Fibroblast of the aortic adventitia (primary cell): Measurements from ENCODE around the gene ADAMTSL1. TPM values are rescaled to one million over a fixed set of nuclear protein-coding genes. Genes with fewer than 3 reads are reported as not detected.
A peak's percentile ranks its signal among the peaks of the same experiment; 100 is the strongest.

ENCODE experiments used
- DNase-seq: peaks from one replicate; pipeline ENCODE4 v3.0.0-alpha.2; 2010; ENCODE audit warnings: low read depth
- H3K4me3 ChIP-seq: 2 replicates; pipeline ENCODE4 v1.5.1; 2011; ENCODE audit warnings: low read depth, mild to moderate bottlenecking, control low read depth, low read length, moderate library complexity
- total RNA-seq: library from RNA; depleted of rRNA; stranded (reverse); fragments of >200 nt; gene quantifications from 2 replicates; pipeline ENCODE4 v1.2.3, GENCODE V29; 2012; ENCODE audit warnings: low replicate concordance
- TF ChIP-seq, protein P1 (sequence below): IDR thresholded peaks from 2 replicates; pipeline ENCODE4 v1.5.1; 2011; ENCODE audit warnings: mild to moderate bottlenecking, low read length, control low read depth, inconsistent platforms; ENCODE audit not compliant: insufficient read depth

Gene ADAMTSL1
- total RNA-seq, 1 donor = 179 TPM

DNA sequence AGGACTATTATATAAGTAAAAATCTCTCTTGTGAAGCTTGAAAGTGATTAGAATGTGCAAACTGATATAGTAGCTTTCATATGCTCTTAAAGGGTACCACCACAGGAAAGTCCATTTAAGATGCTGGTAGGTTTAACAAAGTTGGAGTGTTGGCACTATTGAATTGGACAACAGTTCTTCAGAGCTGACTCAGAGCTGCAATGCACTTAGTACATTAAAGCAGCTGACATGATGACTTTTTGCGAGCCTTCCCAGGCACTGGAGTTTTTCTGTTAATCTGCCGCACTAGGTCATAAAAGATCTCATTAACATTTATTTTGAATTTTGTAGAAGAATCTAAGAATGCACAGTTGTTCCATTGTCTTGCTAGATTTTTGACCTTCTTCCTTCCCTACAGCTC lies 243.8 kb downstream of the ADAMTSL1 start:
- DNase-seq = peak; percentile 37
- H3K4me3 ChIP-seq = no peak overlapping the region

DNA sequence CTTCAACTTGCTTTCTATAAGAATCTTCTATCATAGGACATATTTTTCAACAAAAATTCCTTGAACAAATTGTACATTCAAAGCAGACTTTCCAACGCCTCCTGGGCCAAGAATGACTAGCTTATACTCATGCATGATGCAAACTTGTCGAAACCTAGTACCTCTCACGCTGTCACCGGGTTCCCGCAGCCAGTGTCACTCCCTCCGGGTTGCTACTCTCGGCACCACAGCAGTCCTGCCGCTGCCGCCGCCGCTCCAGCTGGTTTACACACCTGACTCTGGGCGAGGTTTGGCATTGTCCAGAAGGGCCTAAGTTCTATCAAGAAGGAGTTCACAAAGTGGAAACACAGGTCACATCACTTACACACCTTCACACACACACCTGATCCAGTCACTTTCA lies 244.4 kb downstream of the ADAMTSL1 start:
- TF ChIP-seq, protein P1, sequence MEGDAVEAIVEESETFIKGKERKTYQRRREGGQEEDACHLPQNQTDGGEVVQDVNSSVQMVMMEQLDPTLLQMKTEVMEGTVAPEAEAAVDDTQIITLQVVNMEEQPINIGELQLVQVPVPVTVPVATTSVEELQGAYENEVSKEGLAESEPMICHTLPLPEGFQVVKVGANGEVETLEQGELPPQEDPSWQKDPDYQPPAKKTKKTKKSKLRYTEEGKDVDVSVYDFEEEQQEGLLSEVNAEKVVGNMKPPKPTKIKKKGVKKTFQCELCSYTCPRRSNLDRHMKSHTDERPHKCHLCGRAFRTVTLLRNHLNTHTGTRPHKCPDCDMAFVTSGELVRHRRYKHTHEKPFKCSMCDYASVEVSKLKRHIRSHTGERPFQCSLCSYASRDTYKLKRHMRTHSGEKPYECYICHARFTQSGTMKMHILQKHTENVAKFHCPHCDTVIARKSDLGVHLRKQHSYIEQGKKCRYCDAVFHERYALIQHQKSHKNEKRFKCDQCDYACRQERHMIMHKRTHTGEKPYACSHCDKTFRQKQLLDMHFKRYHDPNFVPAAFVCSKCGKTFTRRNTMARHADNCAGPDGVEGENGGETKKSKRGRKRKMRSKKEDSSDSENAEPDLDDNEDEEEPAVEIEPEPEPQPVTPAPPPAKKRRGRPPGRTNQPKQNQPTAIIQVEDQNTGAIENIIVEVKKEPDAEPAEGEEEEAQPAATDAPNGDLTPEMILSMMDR = no peak
- no peak overlapping the region for H3K4me3 ChIP-seq
- no peak for DNase-seq

More for the DNA sequence above, 243.8 kb downstream of the ADAMTSL1 start:
- TF ChIP-seq, protein P1 = no peak

DNA sequence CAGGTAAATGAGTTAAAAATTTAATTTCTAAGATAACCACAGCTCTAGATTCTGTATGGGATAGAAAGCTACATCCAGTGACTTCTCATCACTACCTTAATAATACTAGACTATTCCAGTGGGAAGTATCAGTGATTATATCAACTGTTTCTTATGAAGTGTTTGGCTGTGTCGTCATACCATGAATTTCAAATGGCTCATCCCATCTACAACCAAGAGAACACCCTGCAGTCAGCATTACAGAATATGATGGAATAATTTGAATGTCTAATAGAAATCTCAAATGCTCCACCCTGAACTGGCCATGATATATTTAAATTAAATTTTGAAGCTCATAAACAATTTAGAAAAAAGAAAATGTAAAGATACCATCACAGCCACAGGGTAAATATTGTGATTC lies 245.0 kb downstream of the ADAMTSL1 start:
- no peak for DNase-seq
- TF ChIP-seq, protein P1 = no peak
- no peak overlapping the region for H3K4me3 ChIP-seq

DNA sequence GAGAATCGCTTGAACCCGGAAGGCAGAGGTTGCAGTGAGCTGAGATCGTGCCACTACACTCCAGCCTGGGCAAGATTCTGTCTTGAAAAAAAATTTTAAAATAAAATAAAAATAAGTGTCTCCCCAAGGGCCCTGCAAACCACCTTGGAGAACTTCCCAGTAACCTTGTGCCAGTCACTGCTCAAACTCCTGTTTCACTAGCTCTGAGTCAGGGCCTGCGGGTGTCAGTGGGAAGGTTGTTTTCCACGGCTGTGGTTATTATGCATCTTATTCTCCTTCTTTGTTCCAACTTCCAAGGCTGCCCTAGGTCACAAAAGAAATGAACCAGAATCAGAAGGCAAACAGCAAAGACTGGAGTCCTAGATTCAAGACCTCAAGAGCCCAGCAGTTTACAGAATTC lies 246.7 kb downstream of the ADAMTSL1 start:
- DNase-seq = peak; percentile 59
- TF ChIP-seq, protein P1 = no peak
- no peak overlapping the region for H3K4me3 ChIP-seq

DNA sequence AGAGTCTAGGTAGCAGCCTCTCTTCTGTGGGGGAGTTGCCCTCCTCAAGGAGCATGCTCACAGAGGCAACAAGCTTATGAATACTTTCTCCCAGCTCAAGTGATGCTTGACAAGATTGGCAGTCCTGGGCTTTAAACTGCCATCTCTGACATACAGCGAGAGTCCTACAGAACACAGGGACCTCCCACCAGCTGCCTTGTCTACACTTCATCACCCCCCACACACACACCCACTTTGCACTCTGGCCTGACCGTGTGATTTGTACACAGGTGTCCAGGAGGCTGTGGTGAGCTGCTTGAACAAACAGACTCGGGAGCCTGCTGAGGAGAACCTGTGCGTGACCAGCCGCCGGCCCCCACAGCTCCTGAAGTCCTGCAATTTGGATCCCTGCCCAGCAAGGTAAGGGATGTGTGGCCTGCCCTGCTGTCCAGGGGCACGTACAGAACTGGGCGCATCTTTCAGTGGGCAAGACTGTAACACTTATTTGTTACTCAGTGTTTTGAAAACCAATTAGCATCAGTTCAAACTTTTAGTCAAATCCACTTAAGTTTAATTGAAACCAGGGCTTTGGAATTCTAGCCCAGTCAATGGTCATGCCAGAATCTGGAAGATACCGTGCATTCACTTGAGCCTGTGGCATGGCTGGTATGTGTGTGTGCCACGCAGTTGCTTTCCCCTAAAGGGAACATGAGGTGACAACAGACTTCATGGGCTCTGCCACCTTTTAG lies 247.5 kb downstream of the ADAMTSL1 start:
- DNase-seq = no peak
- no peak overlapping the region for H3K4me3 ChIP-seq
- TF ChIP-seq, protein P1 = no peak

DNA sequence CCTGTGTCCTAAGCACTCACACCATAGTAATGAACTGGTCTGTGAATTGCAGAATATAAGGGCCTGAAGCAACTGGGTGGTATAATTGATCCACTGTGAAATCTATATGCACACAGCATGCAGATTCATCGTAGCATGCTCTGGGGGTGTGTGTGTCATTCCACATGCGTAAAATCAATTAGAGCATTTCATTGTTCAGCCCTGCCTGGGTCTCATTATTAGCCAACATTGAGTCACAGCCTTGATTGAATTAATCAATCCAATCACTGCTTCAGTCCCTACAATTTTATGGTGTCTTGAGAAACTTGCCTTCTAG lies 248.0 kb downstream of the ADAMTSL1 start:
- H3K4me3 ChIP-seq = no peak overlapping the region
- TF ChIP-seq, protein P1 = no peak
- DNase-seq = no peak

DNA sequence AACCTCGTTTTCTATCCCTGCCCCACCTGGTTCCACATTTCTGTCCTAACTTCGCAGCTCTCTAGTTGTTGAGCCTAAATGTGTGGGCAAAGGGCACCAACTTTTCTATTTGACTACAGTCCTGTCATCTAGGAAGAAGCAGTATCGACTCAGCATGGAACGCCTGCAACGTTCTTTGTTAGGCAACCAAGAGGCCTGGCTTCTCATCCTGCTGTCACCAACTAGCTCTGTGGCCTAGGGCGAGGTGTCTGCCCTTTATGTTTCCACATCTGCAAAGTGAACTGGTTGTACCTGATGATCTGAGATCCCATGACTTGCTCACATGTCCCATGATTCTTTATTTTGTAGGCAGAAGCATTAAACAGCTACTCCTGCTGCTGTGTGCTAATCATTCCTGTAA lies 248.9 kb downstream of the ADAMTSL1 start:
- no peak for DNase-seq
- no peak overlapping the region for H3K4me3 ChIP-seq
- TF ChIP-seq, protein P1 = no peak
